BLaER1 treated with 17β-estradiol and CSF1 and Interleukin-3, amounts not matched to agents 10 nM and 100 nM (cell line): ENCODE data around the gene UQCC3.

Experiments used
- H3K27ac ChIP-seq, 11 experiments: shearing (Covaris generic); formaldehyde crosslinking; 2 replicates each; pipeline ENCODE4 v1.8.1; 2022
- H3K27me3 ChIP-seq, 11 experiments: shearing (Covaris generic); formaldehyde crosslinking; 2 replicates each; pipeline ENCODE4 v1.8.1; 2022
- H3K36me3 ChIP-seq, 11 experiments: shearing (Covaris generic); formaldehyde crosslinking; 2 replicates each; pipeline ENCODE4 v1.8.1; 2022
- H3K4me1 ChIP-seq, 10 experiments: shearing (Covaris generic); formaldehyde crosslinking; 2 replicates each; pipeline ENCODE4 v1.8.1; 2022
- H3K4me2 ChIP-seq, 11 experiments: shearing (Covaris generic); formaldehyde crosslinking; 2 replicates each; pipeline ENCODE4 v1.8.1; 2022
- H3K4me3 ChIP-seq, 10 experiments: shearing (Covaris generic); formaldehyde crosslinking; 2 replicates each; pipeline ENCODE4 v1.8.1; 2022
- H3K9ac ChIP-seq, 11 experiments: shearing (Covaris generic); formaldehyde crosslinking; 2 replicates each; pipeline ENCODE4 v1.8.1; 2022
- H3K9me3 ChIP-seq, 11 experiments: shearing (Covaris generic); formaldehyde crosslinking; replicated peaks in 1 of 11; 2 replicates each; pipeline ENCODE4 v1.8.1; 2022
- H4K20me1 ChIP-seq, 11 experiments: shearing (Covaris generic); formaldehyde crosslinking; 2 replicates each; pipeline ENCODE4 v1.8.1; 2022
- Cebpa-rat ChIP-seq, 11 experiments: shearing (Covaris generic); IDR thresholded peaks; 2 replicates each; pipeline ENCODE4 v1.8.1; 2022

The UQCC3 gene

DNA sequence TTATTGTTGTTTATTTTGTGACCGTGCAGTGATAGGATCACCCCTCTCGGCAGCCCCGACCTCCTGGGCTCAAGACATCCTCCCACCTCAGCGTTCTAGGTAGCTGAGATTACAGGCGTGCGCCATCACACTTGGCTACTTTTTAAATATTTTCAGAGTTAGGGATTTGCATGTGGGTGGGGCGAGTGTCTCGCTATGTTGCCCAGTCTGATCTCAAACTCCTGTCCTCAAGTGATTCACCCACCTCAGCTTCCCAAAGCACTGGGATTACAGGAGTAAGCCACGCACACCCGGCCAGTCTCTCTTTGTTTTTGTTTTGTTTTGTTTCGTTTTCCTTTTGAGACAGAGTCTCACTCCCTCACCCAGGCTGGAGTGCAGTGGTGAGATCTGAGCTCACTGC is 17.2 kb upstream of the UQCC3 start:
- H3K27ac ChIP-seq: peak overlapping the region in 8 of 11 experiments; percentile 17 to 93 (median 86); a peak in 12 of 22 replicates
- peaks cover 6 to 24% (median 14%) of the 10 kb centered on the region in 11 experiments for H3K36me3 ChIP-seq
- H3K4me3 ChIP-seq: no peak overlapping the region
- peaks cover 0 to 19% (median 6%) of the 10 kb centered on the region in 11 experiments; a peak in 7 of 22 replicates for H4K20me1 ChIP-seq
- H3K9me3 ChIP-seq: no peaks in the 10 kb centered on the region
- peak overlapping the region in 5 of 11 experiments; percentile 0 to 97 (median 31); a peak in 3 of 22 replicates for H3K9ac ChIP-seq
- no peak for TF ChIP-seq Cebpa-rat (IDR thresholded peaks at IDR 0.05)
- peak overlapping the region in 10 of 11 experiments; percentile 51 to 98 (median 92); a peak in 15 of 22 replicates for H3K4me2 ChIP-seq
- H3K27me3 ChIP-seq: no peaks in the 10 kb centered on the region
- peaks cover 23 to 30% (median 26%) of the 10 kb centered on the region in 10 experiments for H3K4me1 ChIP-seq

DNA sequence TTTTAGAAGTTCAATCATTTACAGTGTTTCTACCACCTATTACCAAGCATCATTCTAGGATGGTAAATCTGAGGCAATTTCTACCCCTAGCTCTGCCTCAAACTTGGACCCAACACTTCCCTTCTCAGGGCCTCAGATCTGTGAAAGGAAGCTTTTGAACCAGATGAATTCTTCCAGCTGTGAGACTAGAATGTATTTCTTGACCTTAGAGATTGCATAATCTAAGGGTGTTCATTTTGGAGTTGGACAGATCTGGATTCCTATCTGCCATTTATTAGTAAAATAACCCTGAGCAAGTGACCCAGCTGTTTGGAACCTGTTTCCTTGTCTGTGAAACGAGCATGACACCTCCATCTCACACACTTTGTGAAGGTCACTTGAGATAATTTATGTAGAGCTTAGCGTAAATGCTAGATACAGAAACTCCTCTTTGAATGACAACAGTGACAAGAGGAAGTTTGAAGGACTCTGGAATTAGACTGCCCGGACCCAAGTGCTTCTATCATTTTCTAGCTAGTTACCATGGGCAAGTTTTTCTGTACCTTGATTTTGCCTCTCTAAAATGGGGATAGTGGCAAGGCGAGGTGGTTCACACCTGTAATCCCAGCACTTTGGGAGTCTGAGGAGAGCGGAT is 14.6 kb upstream of the UQCC3 start:
- no peak overlapping the region for H3K27ac ChIP-seq
- H4K20me1 ChIP-seq: peaks cover 0 to 8% (median 0%) of the 10 kb centered on the region in 11 experiments; a peak in 3 of 22 replicates
- H3K36me3 ChIP-seq: peaks cover 0 to 17% (median 15%) of the 10 kb centered on the region in 11 experiments; a peak in 18 of 22 replicates
- TF ChIP-seq Cebpa-rat (IDR thresholded peaks at IDR 0.05): 0 out of 22 replicates have a peak, but pooled peaks of 1 of the 11 experiments have one; percentile 15
- H3K9ac ChIP-seq: no peak overlapping the region
- H3K4me1 ChIP-seq: peaks cover 6 to 14% (median 13%) of the 10 kb centered on the region in 10 experiments
- H3K4me3 ChIP-seq: no peak overlapping the region
- H3K27me3 ChIP-seq: no peaks in the 10 kb centered on the region
- H3K4me2 ChIP-seq: no peak overlapping the region
- H3K9me3 ChIP-seq: no peaks in the 10 kb centered on the region

GRCh38 chr11:62664405-62665074 is 6.9 kb upstream of the UQCC3 start:
- H3K4me2 ChIP-seq: peak overlapping the region; percentile 57 to 100 (median 77)
- H3K27me3 ChIP-seq: no peaks in the 10 kb centered on the region
- H3K4me1 ChIP-seq: peaks cover 30 to 56% (median 53%) of the 10 kb centered on the region in 10 experiments
- H4K20me1 ChIP-seq: peaks cover 0 to 46% (median 27%) of the 10 kb centered on the region in 11 experiments; a peak in 19 of 22 replicates
- TF ChIP-seq Cebpa-rat (IDR thresholded peaks at IDR 0.05): no peak
- no peaks in the 10 kb centered on the region for H3K9me3 ChIP-seq
- peaks cover 26 to 66% (median 54%) of the 10 kb centered on the region in 11 experiments for H3K36me3 ChIP-seq
- H3K9ac ChIP-seq: peak overlapping the region; percentile 83 to 98 (median 90)
- H3K27ac ChIP-seq: peak overlapping the region; percentile 63 to 94 (median 87)
- H3K4me3 ChIP-seq: peak overlapping the region; percentile 68 to 94 (median 83)

- Histone ChIP-seq H3K36me3 (peaks cover 28 to 66% (median 54%) of the 10 kb centered on the region in 11 experiments), H3K9me3 (no peaks in the 10 kb centered on the region), H4K20me1 (peaks cover 0 to 52% (median 27%) of the 10 kb centered on the region in 11 experiments; a peak in 19 of 22 replicates), H3K27ac (peak within 1 kb of the TSS; percentile 63 to 94 (median 87)), H3K27me3 (no peaks in the 10 kb centered on the region), H3K4me2 (peak within 1 kb of the TSS; percentile 96 to 100 (median 98)), H3K9ac (peak within 1 kb of the TSS; percentile 83 to 98 (median 90)), H3K4me1 (peaks cover 36 to 62% (median 59%) of the 10 kb centered on the region in 10 experiments), H3K4me3 (peak within 1 kb of the TSS; percentile 68 to 94 (median 83))
- no peak for TF ChIP-seq Cebpa-rat (IDR thresholded peaks at IDR 0.05)
These were observed 6.3 kb upstream of the UQCC3 start, which contains the start of the genes C11orf98 and CSKMT for GRCh38 chr11:62665075-62665598. Gene C11orf98 (minus strand): TSS chr11:62665210. CDS start chr11:62665169, 41 bp downstream. Gene CSKMT (plus strand): TSS chr11:62665312. CDS start chr11:62665880, 568 bp downstream.

DNA sequence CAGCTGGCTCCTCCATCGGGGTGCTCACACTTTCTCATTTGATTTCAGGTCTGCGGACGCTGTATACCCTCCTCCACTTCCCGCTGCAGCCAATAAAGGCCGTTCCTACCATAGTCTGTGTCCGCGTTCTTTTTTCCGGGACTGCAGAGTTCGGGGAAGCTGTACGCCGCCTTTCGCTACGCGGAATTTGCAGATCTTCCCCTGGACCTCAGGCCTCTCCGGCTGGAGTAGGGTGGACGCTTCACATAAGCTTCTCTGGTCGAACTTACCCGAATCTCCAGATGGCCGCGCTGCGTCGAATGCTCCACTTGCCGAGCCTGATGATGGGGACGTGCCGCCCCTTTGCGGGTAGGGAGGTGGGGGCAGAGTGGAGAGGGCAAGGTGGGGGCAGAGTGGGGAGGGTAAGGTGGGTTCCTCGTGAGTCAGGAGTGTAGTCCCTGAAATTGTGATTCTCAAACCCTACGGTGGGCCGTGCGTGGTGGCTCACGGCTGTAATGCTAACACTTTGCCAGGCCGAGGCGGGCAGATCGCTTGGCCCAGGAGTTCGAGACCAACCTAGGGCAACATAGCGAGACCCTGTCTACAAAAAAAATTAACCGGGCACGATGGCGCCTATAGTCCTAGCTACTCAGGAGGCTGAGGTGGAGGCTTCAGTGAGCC is 5.7 kb upstream of the UQCC3 start:
- H3K4me1 ChIP-seq: peaks cover 42 to 68% (median 65%) of the 10 kb centered on the region in 10 experiments
- H3K4me2 ChIP-seq: peak overlapping the region; percentile 96 to 100 (median 98)
- H3K9ac ChIP-seq: peak overlapping the region; percentile 83 to 98 (median 90)
- peak overlapping the region; percentile 63 to 94 (median 87); a peak in 21 of 22 replicates for H3K27ac ChIP-seq
- H3K4me3 ChIP-seq: peak overlapping the region; percentile 68 to 94 (median 83)
- H3K9me3 ChIP-seq: no peaks in the 10 kb centered on the region
- no peak for TF ChIP-seq Cebpa-rat (IDR thresholded peaks at IDR 0.05)
- peaks cover 0 to 58% (median 27%) of the 10 kb centered on the region in 11 experiments; a peak in 19 of 22 replicates for H4K20me1 ChIP-seq
- H3K36me3 ChIP-seq: peaks cover 28 to 61% (median 50%) of the 10 kb centered on the region in 11 experiments
- H3K27me3 ChIP-seq: no peaks in the 10 kb centered on the region

- H3K4me1 ChIP-seq: peaks cover 45 to 70% (median 68%) of the 10 kb centered on the region in 10 experiments
- H3K36me3 ChIP-seq: peaks cover 28 to 54% (median 45%) of the 10 kb centered on the region in 11 experiments
- TF ChIP-seq Cebpa-rat (IDR thresholded peaks at IDR 0.05): no peak
- peak overlapping the region; percentile 83 to 98 (median 90) for H3K9ac ChIP-seq
- H3K4me3 ChIP-seq: peak overlapping the region; percentile 68 to 94 (median 83)
- H3K9me3 ChIP-seq: no peaks in the 10 kb centered on the region
- H3K4me2 ChIP-seq: peak overlapping the region; percentile 96 to 100 (median 98)
- H3K27me3 ChIP-seq: no peaks in the 10 kb centered on the region
- H3K27ac ChIP-seq: peak overlapping the region; percentile 63 to 94 (median 87); a peak in 21 of 22 replicates
- H4K20me1 ChIP-seq: peaks cover 0 to 60% (median 27%) of the 10 kb centered on the region in 11 experiments; a peak in 19 of 22 replicates
These were observed 5.1 kb upstream of the UQCC3 start for GRCh38 chr11:62666259-62666926.

DNA sequence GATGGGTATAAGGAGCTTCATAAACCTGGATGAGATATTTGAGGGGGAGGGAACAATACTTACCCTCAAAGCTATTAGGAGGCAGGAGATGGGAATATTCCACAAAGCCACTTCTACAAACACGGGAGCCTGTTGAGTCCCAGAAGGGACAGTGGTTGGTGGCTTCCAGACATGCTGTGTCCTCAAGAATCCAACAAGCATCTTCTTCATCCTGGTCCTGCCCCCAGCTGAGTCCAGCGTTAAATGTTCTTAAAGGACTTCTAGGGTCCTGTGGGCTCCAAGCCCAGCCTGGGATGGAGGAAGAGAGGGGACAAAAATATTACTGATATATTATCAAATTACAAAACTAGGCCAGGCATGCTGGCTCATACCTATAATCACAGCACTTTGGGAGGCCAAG is 4.0 kb upstream of the UQCC3 start:
- peak overlapping the region in 8 of 11 experiments; percentile 20 to 94 (median 86); a peak in 9 of 22 replicates for H3K27ac ChIP-seq
- H3K4me3 ChIP-seq: peak overlapping the region; percentile 68 to 94 (median 83); a peak in 17 of 20 replicates
- no peaks in the 10 kb centered on the region for H3K27me3 ChIP-seq
- peaks cover 23 to 44% (median 35%) of the 10 kb centered on the region in 11 experiments for H3K36me3 ChIP-seq
- peak overlapping the region; percentile 36 to 98 (median 90); a peak in 20 of 22 replicates for H3K9ac ChIP-seq
- peaks cover 0 to 57% (median 27%) of the 10 kb centered on the region in 11 experiments; a peak in 19 of 22 replicates for H4K20me1 ChIP-seq
- no peaks in the 10 kb centered on the region for H3K9me3 ChIP-seq
- no peak for TF ChIP-seq Cebpa-rat (IDR thresholded peaks at IDR 0.05)
- H3K4me1 ChIP-seq: peaks cover 50 to 70% (median 68%) of the 10 kb centered on the region in 10 experiments
- peak overlapping the region; percentile 96 to 100 (median 98) for H3K4me2 ChIP-seq
